Activated CD4-positive, CD25-positive, alpha-beta regulatory T cell treated with anti-CD3 and anti-CD28 coated beads, Interleukin-2, amount 50 U/mL, for 24 hours (primary cell): ENCODE data around the gene DUSP16.
"Not testable (repeated sequence)": the region's sequence is repeated elsewhere in the genome, so short reads cannot be mapped to it uniquely, and the experiment has no call there.

Experiments used
- ATAC-seq, 2 donors: fragments of 150-1000 bp; cut with Tn5 transposase; one replicate each; pipeline ENCODE4 v1.10.0; 2021; ENCODE audit warnings: mild to moderate bottlenecking in 1 of 2, moderate library complexity in 1 of 2

Gene DUSP16

GRCh38 chr12:12562585-12563261 lies at the start of gene DUSP16:
Gene DUSP16 (minus strand): TSS chr12:12562863. CDS start chr12:12521098, 41,765 bp downstream.
- ATAC-seq, result peak; percentile 65 to 70

GRCh38 chr12:12612358-12612757 lies 49.7 kb upstream of the DUSP16 start:
- peak; percentile 15 to 27 for ATAC-seq

- peak; percentile 85 to 87 for ATAC-seq
These were observed 49.0 kb upstream of the DUSP16 start, which contains the start of gene CREBL2 for GRCh38 chr12:12611512-12612306. Gene CREBL2 (plus strand): TSS chr12:12611876. CDS start chr12:12612173, 297 bp downstream.

GRCh38 chr12:12610711-12611110 lies 48.0 kb upstream of the DUSP16 start:
- ATAC-seq, result no peak

- no peak for ATAC-seq
These were observed 47.0 kb upstream of the DUSP16 start for GRCh38 chr12:12609692-12610091.

GRCh38 chr12:12608557-12608957 lies 45.9 kb upstream of the DUSP16 start:
- ATAC-seq, result no peak

- peak; percentile 41 to 42 for ATAC-seq
These were observed 44.3 kb upstream of the DUSP16 start for GRCh38 chr12:12606781-12607589.

- no peak for ATAC-seq
These were observed 42.1 kb upstream of the DUSP16 start for GRCh38 chr12:12604740-12605139.

GRCh38 chr12:12600659-12601058 lies 38.0 kb upstream of the DUSP16 start:
- no peak for ATAC-seq

GRCh38 chr12:12599750-12600643 lies 37.3 kb upstream of the DUSP16 start:
- no peak for ATAC-seq

- no peak for ATAC-seq
These were observed 36.2 kb upstream of the DUSP16 start for GRCh38 chr12:12598864-12599263.

GRCh38 chr12:12596598-12596997 lies 33.9 kb upstream of the DUSP16 start:
- not testable (repeated sequence) for ATAC-seq

GRCh38 chr12:12595929-12596328 lies 33.3 kb upstream of the DUSP16 start:
- not testable (repeated sequence) for ATAC-seq

- no peak for ATAC-seq
These were observed 30.3 kb upstream of the DUSP16 start for GRCh38 chr12:12592930-12593329.

GRCh38 chr12:12590961-12591360 lies 28.3 kb upstream of the DUSP16 start:
- no peak for ATAC-seq

- not testable (repeated sequence) for ATAC-seq
These were observed 25.8 kb upstream of the DUSP16 start for GRCh38 chr12:12588436-12588835.

GRCh38 chr12:12587878-12588277 lies 25.2 kb upstream of the DUSP16 start:
- ATAC-seq, result no peak

GRCh38 chr12:12586879-12587675 lies 24.4 kb upstream of the DUSP16 start:
- ATAC-seq, result no peak

- no peak for ATAC-seq
These were observed 22.6 kb upstream of the DUSP16 start for GRCh38 chr12:12585115-12585863.

GRCh38 chr12:12583510-12584178 lies 21.0 kb upstream of the DUSP16 start:
- ATAC-seq, result no peak
